ENCODE data around the gene FRS2.

Gene FRS2

GRCh38 chr12:69470189-69471075 lies at the start of gene FRS2:
Gene FRS2, plus strand, starts transcription at chr12:69470388. Its CDS starts 98,643 bp downstream, at chr12:69569031.
- peak within 1 kb of the TSS; percentile 84 for H3K4me2 ChIP-seq
- peak within 1 kb of the TSS; percentile 95 for H3K27ac ChIP-seq
- no peaks in the 10 kb centered on the region for H3K9me3 ChIP-seq
- H3K4me1 ChIP-seq, result peaks cover 14% of the 10 kb centered on the region
- H3K36me3 ChIP-seq, result peaks cover 7% of the 10 kb centered on the region; the same call in 1 of the 2 replicates
- no peak for TF ChIP-seq Cebpa-rat (IDR thresholded peaks at IDR 0.05)
- H3K4me3 ChIP-seq, result peak within 1 kb of the TSS; percentile 94
- no peaks in the 10 kb centered on the region for H3K27me3 ChIP-seq
- H4K20me1 ChIP-seq, result peaks cover 45% of the 10 kb centered on the region
- H3K9ac ChIP-seq, result peak within 1 kb of the TSS; percentile 93

GRCh38 chr12:69421548-69421947 lies 48.6 kb upstream of the FRS2 start:
- Histone ChIP-seq H3K9ac (no peak overlapping the region), H3K27me3 (no peaks in the 10 kb centered on the region), H3K27ac (no peak overlapping the region), H3K4me2 (no peak overlapping the region), H3K4me3 (no peak overlapping the region), H3K9me3 (no peaks in the 10 kb centered on the region), H3K4me1 (no peaks in the 10 kb centered on the region), H3K36me3 (no peaks in the 10 kb centered on the region; the same call in 1 of the 2 replicates), H4K20me1 (no peaks in the 10 kb centered on the region)
- no peak for TF ChIP-seq Cebpa-rat (IDR thresholded peaks at IDR 0.05)

- H3K36me3 ChIP-seq, result no peaks in the 10 kb centered on the region; the same call in 1 of the 2 replicates
- H3K27ac ChIP-seq, result no peak overlapping the region
- no peaks in the 10 kb centered on the region for H3K27me3 ChIP-seq
- H3K4me3 ChIP-seq, result no peak overlapping the region
- no peaks in the 10 kb centered on the region for H3K4me1 ChIP-seq
- TF ChIP-seq Cebpa-rat (IDR thresholded peaks at IDR 0.05), result no peak
- no peak overlapping the region for H3K4me2 ChIP-seq
- no peak overlapping the region for H3K9ac ChIP-seq
- no peaks in the 10 kb centered on the region for H3K9me3 ChIP-seq
- H4K20me1 ChIP-seq, result no peaks in the 10 kb centered on the region
Observed at GRCh38 chr12:69423037-69423905, 46.9 kb upstream of the FRS2 start.

- H3K4me2 ChIP-seq, result no peak overlapping the region
- no peaks in the 10 kb centered on the region for H3K4me1 ChIP-seq
- H3K9ac ChIP-seq, result no peak overlapping the region
- no peaks in the 10 kb centered on the region; the same call in 1 of the 2 replicates for H3K36me3 ChIP-seq
- H4K20me1 ChIP-seq, result no peaks in the 10 kb centered on the region
- TF ChIP-seq Cebpa-rat (IDR thresholded peaks at IDR 0.05), result no peak
- H3K27me3 ChIP-seq, result no peaks in the 10 kb centered on the region
- H3K4me3 ChIP-seq, result no peak overlapping the region
- no peak overlapping the region for H3K27ac ChIP-seq
- no peaks in the 10 kb centered on the region for H3K9me3 ChIP-seq
Observed at GRCh38 chr12:69425417-69425816, 44.8 kb upstream of the FRS2 start.

GRCh38 chr12:69428351-69429073 lies 41.7 kb upstream of the FRS2 start:
- Histone ChIP-seq H3K4me2 (no peak overlapping the region), H3K4me3 (no peak overlapping the region), H3K9me3 (no peaks in the 10 kb centered on the region), H3K9ac (no peak overlapping the region), H3K27me3 (no peaks in the 10 kb centered on the region), H4K20me1 (no peaks in the 10 kb centered on the region), H3K4me1 (no peaks in the 10 kb centered on the region), H3K27ac (no peak overlapping the region), H3K36me3 (no peaks in the 10 kb centered on the region; the same call in 1 of the 2 replicates)
- TF ChIP-seq Cebpa-rat (IDR thresholded peaks at IDR 0.05), result no peak

GRCh38 chr12:69430942-69431590 lies 39.1 kb upstream of the FRS2 start:
- H3K4me2 ChIP-seq, result no peak overlapping the region
- no peak overlapping the region for H3K27ac ChIP-seq
- H3K4me1 ChIP-seq, result no peaks in the 10 kb centered on the region
- H3K4me3 ChIP-seq, result no peak overlapping the region
- no peaks in the 10 kb centered on the region for H3K9me3 ChIP-seq
- TF ChIP-seq Cebpa-rat (IDR thresholded peaks at IDR 0.05), result no peak
- H3K9ac ChIP-seq, result no peak overlapping the region
- no peaks in the 10 kb centered on the region for H4K20me1 ChIP-seq
- no peaks in the 10 kb centered on the region for H3K27me3 ChIP-seq
- no peaks in the 10 kb centered on the region for H3K36me3 ChIP-seq

GRCh38 chr12:69431591-69432222 lies 38.5 kb upstream of the FRS2 start:
- no peaks in the 10 kb centered on the region for H4K20me1 ChIP-seq
- no peak overlapping the region for H3K9ac ChIP-seq
- H3K4me3 ChIP-seq, result no peak overlapping the region
- no peaks in the 10 kb centered on the region for H3K9me3 ChIP-seq
- H3K4me2 ChIP-seq, result no peak overlapping the region
- H3K36me3 ChIP-seq, result no peaks in the 10 kb centered on the region
- TF ChIP-seq Cebpa-rat (IDR thresholded peaks at IDR 0.05), result no peak
- no peaks in the 10 kb centered on the region for H3K4me1 ChIP-seq
- no peaks in the 10 kb centered on the region for H3K27me3 ChIP-seq
- H3K27ac ChIP-seq, result no peak overlapping the region

- no peak overlapping the region for H3K4me2 ChIP-seq
- no peaks in the 10 kb centered on the region for H3K36me3 ChIP-seq
- no peaks in the 10 kb centered on the region for H3K9me3 ChIP-seq
- no peak overlapping the region for H3K27ac ChIP-seq
- no peak overlapping the region for H3K9ac ChIP-seq
- no peak for TF ChIP-seq Cebpa-rat (IDR thresholded peaks at IDR 0.05)
- H4K20me1 ChIP-seq, result no peaks in the 10 kb centered on the region
- H3K4me1 ChIP-seq, result no peaks in the 10 kb centered on the region
- no peak overlapping the region for H3K4me3 ChIP-seq
- H3K27me3 ChIP-seq, result no peaks in the 10 kb centered on the region
Observed at GRCh38 chr12:69433653-69434052, 36.5 kb upstream of the FRS2 start.

GRCh38 chr12:69435644-69436043 lies 34.5 kb upstream of the FRS2 start:
- no peaks in the 10 kb centered on the region for H4K20me1 ChIP-seq
- no peaks in the 10 kb centered on the region for H3K36me3 ChIP-seq
- no peaks in the 10 kb centered on the region for H3K9me3 ChIP-seq
- no peak overlapping the region for H3K27ac ChIP-seq
- H3K4me2 ChIP-seq, result no peak overlapping the region
- no peaks in the 10 kb centered on the region for H3K27me3 ChIP-seq
- no peak overlapping the region for H3K4me3 ChIP-seq
- H3K9ac ChIP-seq, result no peak overlapping the region
- no peak for TF ChIP-seq Cebpa-rat (IDR thresholded peaks at IDR 0.05)
- H3K4me1 ChIP-seq, result no peaks in the 10 kb centered on the region

Data from BLaER1 (cell line).